Tibial artery (tissue), 4 donors: Measurements from ENCODE around the gene LHCGR.

Experiments
- DNase-seq, 2 donors: peaks; one replicate each; pipeline ENCODE4 v3.0.0-alpha.2; 2019
- H3K27ac ChIP-seq, 2 donors: fragments of 200-600 bp; sonication (generic) in 1 of 2; 1 replicate in 1 of 2; 2 replicates in 1 of 2; pipeline ENCODE4 v1.5.1; 2018 to 2019; ENCODE audit warnings: mild to moderate bottlenecking in 1 of 2
- H3K27me3 ChIP-seq, 2 donors: fragments of 200-600 bp; sonication (generic) in 1 of 2; one replicate each; pipeline versions ENCODE4 v1.5.1 to v1.6.0; 2016 to 2019
- H3K36me3 ChIP-seq, 3 donors: fragments of 200-600 bp; sonication (generic) in 2 of 3; one replicate each; pipeline ENCODE4 v1.5.1; 2016 to 2019; ENCODE audit warnings: mild to moderate bottlenecking in 2 of 3
- H3K4me1 ChIP-seq, 4 donors: fragments of 200-600 bp; sonication (generic) in 2 of 4; 1 replicate in 3 of 4; 2 replicates in 1 of 4; pipeline ENCODE4 v1.5.1; 2016 to 2019
- H3K4me3 ChIP-seq, 2 donors: fragments of 200-600 bp; sonication (generic) in 1 of 2; 1 replicate in 1 of 2; 2 replicates in 1 of 2; pipeline ENCODE4 v1.5.1; 2018 to 2019; ENCODE audit warnings: mild to moderate bottlenecking in 2 of 2
- H3K9me3 ChIP-seq, 3 donors: fragments of 200-600 bp; sonication (generic) in 1 of 3; one replicate each; pipeline ENCODE4 v1.5.1; 2016 to 2019
- intact Hi-C: fragments of 100-400 bp; cut with DNase I; formaldehyde crosslinking; loops from one replicate; pipeline ENCODE4 v1.15.0; 2023; ENCODE audit warnings: low total_unique reads
- TF ChIP-seq, protein P1 (sequence below), 2 experiments: fragments of 200-600 bp in 1 of 2; fragments of 450-650 bp in 1 of 2; IDR thresholded peaks; one replicate each; pipeline ENCODE4 v1.5.1; 2017 to 2019; ENCODE audit warnings: antibody characterized with exemption in 2 of 2, mild to moderate bottlenecking in 1 of 2, moderate library complexity in 1 of 2

LHCGR gene

DNA sequence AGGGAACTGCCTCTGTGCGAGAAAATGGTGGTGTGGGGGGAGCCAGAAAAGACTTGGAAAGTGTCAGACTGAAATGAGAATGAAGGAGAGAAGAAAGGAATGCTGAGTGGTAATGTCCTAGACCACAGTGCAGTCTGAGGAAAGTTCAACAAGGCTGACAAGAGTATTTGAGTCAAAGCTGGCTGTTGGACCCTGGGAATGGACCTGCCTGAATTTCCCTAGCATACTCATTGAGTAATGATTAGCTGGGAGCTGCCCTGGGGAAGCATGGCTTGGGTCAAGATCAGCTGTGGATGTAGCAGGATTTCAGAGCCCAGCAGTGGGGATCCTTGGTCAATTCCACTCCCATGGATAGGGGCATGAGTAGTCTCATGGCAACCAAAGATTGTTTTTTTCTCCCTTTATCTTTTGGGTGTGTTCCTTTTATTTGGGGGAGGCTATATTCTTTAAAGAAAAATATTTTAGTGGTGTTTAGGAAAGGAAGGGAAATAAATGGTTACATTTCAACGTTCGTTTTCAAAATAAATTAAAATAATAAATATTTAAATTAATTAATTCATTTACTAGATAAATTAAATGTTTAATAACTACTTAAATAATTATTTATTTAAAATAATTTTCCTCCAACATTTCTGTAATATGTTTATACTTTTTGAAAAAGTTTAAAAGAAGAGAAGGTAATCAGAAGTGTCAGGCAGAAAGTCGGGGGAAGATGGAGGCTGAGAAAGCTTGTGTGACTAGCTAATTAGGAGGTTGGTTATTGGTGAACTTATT lies 15.9 kb upstream of the LHCGR start:
- intact Hi-C loops: no loop called here
- TF ChIP-seq, protein P1, sequence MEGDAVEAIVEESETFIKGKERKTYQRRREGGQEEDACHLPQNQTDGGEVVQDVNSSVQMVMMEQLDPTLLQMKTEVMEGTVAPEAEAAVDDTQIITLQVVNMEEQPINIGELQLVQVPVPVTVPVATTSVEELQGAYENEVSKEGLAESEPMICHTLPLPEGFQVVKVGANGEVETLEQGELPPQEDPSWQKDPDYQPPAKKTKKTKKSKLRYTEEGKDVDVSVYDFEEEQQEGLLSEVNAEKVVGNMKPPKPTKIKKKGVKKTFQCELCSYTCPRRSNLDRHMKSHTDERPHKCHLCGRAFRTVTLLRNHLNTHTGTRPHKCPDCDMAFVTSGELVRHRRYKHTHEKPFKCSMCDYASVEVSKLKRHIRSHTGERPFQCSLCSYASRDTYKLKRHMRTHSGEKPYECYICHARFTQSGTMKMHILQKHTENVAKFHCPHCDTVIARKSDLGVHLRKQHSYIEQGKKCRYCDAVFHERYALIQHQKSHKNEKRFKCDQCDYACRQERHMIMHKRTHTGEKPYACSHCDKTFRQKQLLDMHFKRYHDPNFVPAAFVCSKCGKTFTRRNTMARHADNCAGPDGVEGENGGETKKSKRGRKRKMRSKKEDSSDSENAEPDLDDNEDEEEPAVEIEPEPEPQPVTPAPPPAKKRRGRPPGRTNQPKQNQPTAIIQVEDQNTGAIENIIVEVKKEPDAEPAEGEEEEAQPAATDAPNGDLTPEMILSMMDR (IDR thresholded peaks at IDR 0.05): no peak

DNA sequence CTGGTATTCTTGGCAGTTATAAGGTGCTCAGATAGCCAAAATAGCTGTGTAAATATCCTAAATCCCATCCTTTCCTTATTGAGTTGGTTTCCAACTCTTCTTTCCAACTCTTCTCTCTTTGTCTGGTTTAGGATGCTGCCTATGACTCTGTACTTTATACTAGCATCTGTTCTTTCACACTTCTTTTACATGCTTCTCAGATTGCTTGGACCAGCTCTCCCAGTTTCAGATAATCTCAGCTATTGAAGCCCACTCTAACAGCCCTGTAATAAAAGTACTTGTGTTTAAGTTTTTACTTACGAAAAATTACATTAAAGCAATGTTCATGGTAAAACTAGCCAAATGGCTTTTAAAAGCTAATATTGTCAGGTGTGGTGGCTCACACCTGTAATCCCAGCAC lies 14.7 kb upstream of the LHCGR start:
- Histone ChIP-seq H3K36me3 (no peaks in the 10 kb centered on the region), H3K4me3 (no peak overlapping the region), H3K4me1 (no peaks in the 10 kb centered on the region), H3K27me3 (no peaks in the 10 kb centered on the region), H3K9me3 (no peaks in the 10 kb centered on the region), H3K27ac (no peak overlapping the region)
- intact Hi-C loops: no loop called here
- no peak for DNase-seq
- TF ChIP-seq, protein P1 (IDR thresholded peaks at IDR 0.05): no peak

More for the DNA sequence above, 15.9 kb upstream of the LHCGR start:
- Histone ChIP-seq H3K4me3 (no peak overlapping the region), H3K4me1 (no peaks in the 10 kb centered on the region), H3K36me3 (no peaks in the 10 kb centered on the region), H3K27me3 (no peaks in the 10 kb centered on the region), H3K27ac (no peak overlapping the region), H3K9me3 (no peaks in the 10 kb centered on the region)
- DNase-seq: no peak

DNA sequence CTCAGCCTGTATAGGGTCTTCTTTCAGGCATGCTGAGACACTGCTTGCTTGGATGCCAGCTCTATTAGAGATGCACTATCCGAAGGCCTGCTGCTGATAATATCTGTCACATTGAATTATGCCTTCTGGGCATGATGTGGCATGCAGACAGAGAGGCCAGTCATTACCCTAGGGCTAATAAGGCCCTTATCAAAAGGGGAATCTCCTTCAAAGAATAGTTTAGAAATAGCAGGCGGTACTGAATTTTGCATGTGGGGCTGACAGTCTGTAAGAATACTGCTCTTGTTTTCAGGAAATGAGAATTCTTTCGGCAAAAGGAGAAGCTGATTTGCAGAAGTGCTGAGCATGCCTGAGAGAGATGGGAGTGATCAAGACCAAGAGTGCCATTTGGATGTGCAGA lies 13.1 kb upstream of the LHCGR start:
- Histone ChIP-seq H3K9me3 (no peaks in the 10 kb centered on the region), H3K36me3 (no peaks in the 10 kb centered on the region), H3K27ac (no peak overlapping the region), H3K27me3 (no peaks in the 10 kb centered on the region), H3K4me3 (no peak overlapping the region), H3K4me1 (no peaks in the 10 kb centered on the region)
- DNase-seq: no peak
- intact Hi-C loops: no loop called here
- TF ChIP-seq, protein P1 (IDR thresholded peaks at IDR 0.05): no peak

DNA sequence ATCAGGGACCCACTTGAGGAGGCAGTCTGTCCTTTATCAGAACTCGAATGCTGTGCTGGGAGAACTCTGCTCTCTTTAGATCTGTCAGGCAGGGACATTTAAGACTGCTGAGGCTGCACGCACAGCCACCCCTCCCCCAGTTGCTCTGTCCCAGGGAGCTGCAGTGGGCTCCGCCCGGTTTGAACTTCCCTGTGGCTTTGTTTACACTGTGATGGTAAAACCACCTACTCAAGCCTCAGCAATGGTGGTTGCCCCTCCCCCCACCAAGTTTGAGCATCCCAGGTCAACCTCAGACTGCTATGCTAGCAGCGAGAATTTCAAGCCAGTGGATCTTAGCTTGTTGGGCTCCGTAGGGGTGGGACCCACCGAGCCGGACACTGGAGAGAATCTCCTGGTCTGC lies 11.8 kb upstream of the LHCGR start:
- Histone ChIP-seq H3K4me1 (no peaks in the 10 kb centered on the region), H3K9me3 (no peaks in the 10 kb centered on the region), H3K4me3 (no peak overlapping the region), H3K27me3 (no peaks in the 10 kb centered on the region), H3K36me3 (no peaks in the 10 kb centered on the region), H3K27ac (no peak overlapping the region)
- TF ChIP-seq, protein P1 (IDR thresholded peaks at IDR 0.05): no peak
- intact Hi-C loops: no loop called here
- no peak for DNase-seq

DNA sequence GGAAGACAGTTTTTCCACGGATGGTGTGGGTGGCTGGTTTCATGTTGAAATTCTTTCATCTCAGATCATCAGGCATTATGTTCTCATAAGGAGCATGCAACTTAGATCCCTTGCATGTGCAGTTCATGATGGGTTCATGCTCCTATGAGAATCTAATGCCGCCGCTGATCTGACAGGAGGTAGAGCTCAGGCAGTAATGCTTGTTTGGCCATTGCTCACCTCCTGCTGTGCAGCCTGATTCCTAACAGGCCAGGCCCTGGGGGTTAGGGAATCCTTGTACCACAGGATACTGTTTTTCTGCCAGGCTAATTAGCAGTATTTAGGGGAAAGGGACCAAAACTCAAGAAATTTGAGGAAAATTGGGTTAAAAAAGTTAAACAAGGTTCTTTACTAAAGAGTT lies 5.3 kb upstream of the LHCGR start:
- DNase-seq: no peak
- TF ChIP-seq, protein P1 (IDR thresholded peaks at IDR 0.05): no peak
- Histone ChIP-seq H3K36me3 (no peaks in the 10 kb centered on the region), H3K27me3 (peaks cover 0 to under 1% of the 10 kb centered on the region in 2 donors), H3K9me3 (no peaks in the 10 kb centered on the region), H3K4me1 (no peaks in the 10 kb centered on the region), H3K27ac (no peak overlapping the region), H3K4me3 (no peak overlapping the region)
- intact Hi-C loops: no loop called here
